Measurements from ENCODE around the gene SPEN. TPM values are rescaled to one million over a fixed set of nuclear protein-coding genes. Genes with fewer than 3 reads are reported as not detected.

Gene SPEN
- polyA plus RNA-seq, 3 donors = 57.4 to 68.0 (median 67.3) TPM

- no peak for DNase-seq
Measured at GRCh38 chr1:15945011-15945831, 97.7 kb downstream of the SPEN start.

GRCh38 chr1:15945832-15946448 is 98.4 kb downstream of the SPEN start:
- DNase-seq = no peak

- DNase-seq = no peak
Measured at GRCh38 chr1:15946571-15947381, 99.3 kb downstream of the SPEN start.

- DNase-seq = no peak
Measured at GRCh38 chr1:15947382-15948090, 100.0 kb downstream of the SPEN start.

- DNase-seq = no peak
Measured at GRCh38 chr1:15948091-15948591, 100.6 kb downstream of the SPEN start.

- DNase-seq = no peak
Measured at GRCh38 chr1:15948595-15949452, 101.3 kb downstream of the SPEN start.

GRCh38 chr1:15949453-15950245 is 102.1 kb downstream of the SPEN start:
- peak; percentile 59 for DNase-seq

GRCh38 chr1:15950302-15950701 is 102.8 kb downstream of the SPEN start:
- DNase-seq = no peak

GRCh38 chr1:15950763-15951295 is 103.3 kb downstream of the SPEN start:
- no peak for DNase-seq

GRCh38 chr1:15951341-15952153 is 104.0 kb downstream of the SPEN start:
- DNase-seq = no peak

GRCh38 chr1:15952317-15953258 is 105.1 kb downstream of the SPEN start:
- no peak for DNase-seq

- no peak for DNase-seq
Measured at GRCh38 chr1:15953294-15953771, 105.8 kb downstream of the SPEN start.

- DNase-seq = no peak
Measured at GRCh38 chr1:15953791-15954241, 106.3 kb downstream of the SPEN start.

GRCh38 chr1:15954316-15954715 is 106.8 kb downstream of the SPEN start:
- no peak for DNase-seq

- no peak for DNase-seq
Measured at GRCh38 chr1:15955552-15955951, 108.0 kb downstream of the SPEN start.

GRCh38 chr1:15956150-15956549 is 108.6 kb downstream of the SPEN start:
- DNase-seq = no peak
